ENCODE results near the gene MTCH2.
"Not testable (repeated sequence)": the region's sequence is repeated elsewhere in the genome, so short reads cannot be mapped to it uniquely, and the experiment has no call there.

The MTCH2 gene

DNA sequence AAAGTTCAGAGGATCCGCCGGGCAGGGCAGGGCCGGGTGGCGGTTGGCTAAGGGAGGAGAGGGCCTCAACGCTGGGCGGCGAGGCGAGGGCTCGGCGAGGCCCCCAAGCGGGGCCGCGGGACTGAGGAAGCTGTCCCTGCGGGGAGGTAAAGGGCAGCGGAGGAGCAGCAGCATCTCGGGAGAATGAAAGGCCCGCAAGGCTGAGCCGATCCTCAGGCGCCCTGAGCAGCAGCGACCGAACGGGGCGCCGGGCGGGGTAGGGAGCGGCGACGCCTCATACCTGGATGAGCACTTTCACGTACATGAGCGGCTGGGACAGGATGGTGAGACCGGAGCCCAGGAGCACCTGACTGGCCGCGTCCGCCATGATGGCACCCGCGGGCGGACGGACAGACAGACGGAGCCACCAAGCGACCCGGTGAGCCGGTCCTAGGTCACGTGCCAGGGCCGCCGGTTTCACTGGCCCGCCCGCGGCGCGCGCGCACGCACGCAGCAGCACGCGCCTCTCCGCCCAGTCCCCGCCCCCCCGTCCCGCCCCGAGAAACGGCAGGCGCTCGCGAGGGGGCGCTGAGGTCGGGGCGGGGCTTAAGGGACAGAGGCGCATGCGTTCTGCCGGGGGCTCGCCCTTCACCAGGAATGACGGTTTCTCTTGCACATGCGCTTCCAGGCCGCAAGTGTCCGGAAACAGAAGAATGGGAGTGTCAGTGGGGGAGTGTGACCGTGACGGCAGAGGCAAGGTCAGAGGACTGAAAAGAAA, at the start of gene MTCH2:
Gene MTCH2 (minus strand): TSS at position 461 of the 757 bp plus-strand sequence. CDS start 94 bp downstream, at position 367.
- peak; percentile 90 to 92 for DNase-seq (ENCODE audit: low read depth in 2 of 2)

DNA sequence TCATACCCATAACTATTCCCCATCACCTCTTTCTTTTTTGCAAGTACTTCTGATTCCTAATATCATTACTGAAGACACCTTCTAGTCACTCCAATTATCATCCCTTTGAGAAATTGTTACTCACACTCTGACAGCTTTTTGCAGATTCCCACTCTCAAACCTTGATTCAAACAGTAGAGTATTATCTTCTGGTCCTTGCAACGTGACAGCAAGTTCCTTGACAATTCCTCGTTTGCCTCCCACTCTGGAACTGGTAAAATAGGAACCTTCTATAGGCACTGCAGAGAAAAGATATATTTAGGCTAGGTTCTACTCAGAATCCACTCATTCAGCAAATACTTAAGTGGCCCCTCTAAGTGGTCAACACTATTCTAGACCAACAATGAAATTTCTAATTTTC, 49.6 kb upstream of the MTCH2 start:
- DNase-seq (ENCODE audit: low read depth in 2 of 2): no peak

DNA sequence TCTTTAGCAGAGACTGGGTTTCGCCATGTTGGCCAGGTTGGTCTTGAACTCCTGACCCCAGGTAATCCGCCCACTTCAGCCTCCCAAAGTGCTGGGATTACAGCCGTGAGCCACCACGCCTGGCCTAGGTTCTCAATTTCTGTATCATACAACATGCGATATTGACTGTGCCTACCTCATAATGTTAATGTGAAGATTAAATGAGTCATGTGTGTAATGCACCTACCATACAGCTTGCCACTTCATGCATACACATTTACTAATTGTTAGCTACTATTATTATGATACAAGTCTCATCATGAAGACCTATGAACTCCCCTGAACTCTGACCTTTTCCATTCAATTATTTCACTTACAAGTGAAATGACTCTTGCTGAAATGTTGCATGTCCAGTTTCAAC, 47.1 kb upstream of the MTCH2 start:
- DNase-seq (ENCODE audit: low read depth in 2 of 2): no peak

DNA sequence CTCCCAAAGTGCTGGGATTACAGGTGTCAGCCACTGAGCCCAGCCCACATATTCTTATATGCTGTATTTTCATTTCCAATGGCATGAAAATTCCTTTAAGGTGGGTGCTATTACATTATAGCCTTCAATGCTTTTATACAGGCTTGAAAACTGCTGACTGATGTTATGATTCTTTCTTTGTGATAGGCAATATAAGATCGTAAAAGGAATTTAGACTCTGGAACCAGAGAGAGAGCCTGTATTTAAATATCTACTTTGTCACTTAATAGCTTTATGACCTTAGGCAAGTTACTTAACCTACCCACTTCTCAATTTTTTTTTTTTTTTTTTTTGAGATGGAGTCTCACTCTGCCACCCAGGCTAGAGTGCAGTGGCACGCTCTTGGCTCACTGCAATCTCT, 46.6 kb upstream of the MTCH2 start:
- DNase-seq (ENCODE audit: low read depth in 2 of 2): no peak

DNA sequence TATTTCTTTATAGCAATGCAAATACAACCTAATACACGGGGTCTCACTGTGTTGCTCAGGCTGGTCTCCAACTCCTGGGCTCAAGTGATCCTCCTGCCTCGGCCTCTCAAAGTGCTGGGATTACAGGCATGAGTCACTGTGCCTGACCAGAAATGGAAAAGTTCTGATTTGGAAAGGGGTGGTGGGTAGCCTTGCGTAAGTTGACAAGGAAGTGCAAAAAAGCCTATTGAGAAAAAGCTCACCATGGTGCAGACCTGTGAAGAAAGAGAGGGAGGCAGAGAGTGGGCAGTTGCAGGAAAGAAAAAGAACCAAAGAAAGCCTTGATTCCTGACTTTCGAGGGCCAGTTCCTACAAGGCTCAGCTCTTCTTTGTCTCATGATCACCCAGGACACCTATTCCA, 45.8 kb upstream of the MTCH2 start:
- DNase-seq (ENCODE audit: low read depth in 2 of 2): no peak

DNA sequence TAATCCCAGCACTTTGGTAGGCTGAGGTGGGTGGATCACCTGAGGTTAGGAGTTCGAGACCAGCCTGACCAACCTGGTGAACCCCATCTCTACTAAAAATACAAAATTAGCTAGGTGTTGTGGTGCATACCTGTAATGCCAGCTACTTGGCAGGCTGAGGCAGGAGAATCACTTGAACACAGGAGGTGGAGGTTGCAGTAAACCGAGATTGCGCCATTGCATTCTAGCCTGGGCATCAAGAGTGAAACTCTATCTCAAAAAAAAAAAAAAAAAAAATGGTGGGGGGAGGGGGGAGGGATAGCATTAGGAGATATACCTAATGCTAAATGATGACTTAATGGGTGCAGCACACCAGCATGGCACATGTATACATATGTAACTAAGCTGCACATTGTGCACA, 44.3 kb upstream of the MTCH2 start:
- not testable (repeated sequence) for DNase-seq (ENCODE audit: low read depth in 2 of 2)

DNA sequence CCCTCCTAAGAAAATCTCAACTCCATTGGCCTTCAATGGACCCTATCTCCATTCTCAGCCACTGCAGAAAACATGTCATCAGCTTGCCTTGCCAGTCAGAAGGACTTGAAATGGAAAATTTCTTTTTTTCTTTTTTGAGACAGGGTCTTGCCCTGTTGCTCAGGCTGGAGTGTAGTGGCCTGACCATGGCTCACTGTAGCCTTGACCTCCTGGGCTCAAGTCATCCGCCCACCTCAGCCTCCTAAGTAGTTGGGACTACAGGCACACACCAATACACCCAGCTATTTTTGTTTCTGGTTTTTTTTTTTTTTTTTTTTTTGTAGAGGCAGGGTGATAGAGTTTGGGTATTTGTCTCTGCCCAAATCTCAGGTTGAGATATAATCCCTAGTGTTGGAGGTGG, 43.8 kb upstream of the MTCH2 start:
- no peak for DNase-seq (ENCODE audit: low read depth in 2 of 2)

DNA sequence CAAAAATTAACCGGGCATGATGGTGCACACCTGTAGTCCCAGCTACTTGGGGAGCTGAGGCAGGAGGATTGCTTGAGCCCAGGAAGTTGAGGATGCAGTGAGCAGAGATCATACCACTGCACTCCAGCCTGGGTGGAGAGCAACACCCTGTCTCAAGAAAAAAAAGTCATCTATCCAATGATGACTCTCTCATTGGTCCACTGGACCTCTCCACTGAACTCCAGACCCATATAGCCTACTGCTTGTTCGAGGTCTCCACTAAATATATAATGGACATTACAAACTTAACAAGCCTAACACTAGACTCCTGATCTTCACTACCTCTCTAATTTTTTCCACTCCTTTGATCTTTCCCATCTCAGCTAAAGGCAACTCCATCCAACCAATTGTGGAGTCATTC, 33.5 kb upstream of the MTCH2 start:
- no peak for DNase-seq (ENCODE audit: low read depth in 2 of 2)

DNA sequence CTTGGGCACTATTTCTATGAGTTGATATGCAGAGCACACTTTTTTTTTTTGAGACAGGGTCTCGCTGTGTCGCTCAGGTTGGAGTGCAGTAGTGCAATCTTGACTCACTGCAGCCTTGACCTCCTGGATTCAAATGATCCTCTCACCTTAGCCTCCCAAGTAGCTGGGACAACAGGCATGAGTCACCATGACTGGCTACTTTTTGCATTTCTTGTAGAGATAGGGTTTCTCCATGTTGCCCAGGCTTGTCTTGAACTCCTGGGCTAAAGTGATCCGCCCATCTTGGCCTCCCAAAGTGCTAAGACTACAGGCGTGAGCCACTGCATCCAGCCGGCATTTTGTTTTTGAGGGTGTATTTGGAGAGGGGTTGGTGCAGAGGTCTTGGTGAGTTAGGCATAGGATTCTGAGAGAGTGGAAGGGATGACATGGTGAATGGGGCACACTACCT, 29.9 kb upstream of the MTCH2 start:
- no peak for DNase-seq (ENCODE audit: low read depth in 2 of 2)

DNA sequence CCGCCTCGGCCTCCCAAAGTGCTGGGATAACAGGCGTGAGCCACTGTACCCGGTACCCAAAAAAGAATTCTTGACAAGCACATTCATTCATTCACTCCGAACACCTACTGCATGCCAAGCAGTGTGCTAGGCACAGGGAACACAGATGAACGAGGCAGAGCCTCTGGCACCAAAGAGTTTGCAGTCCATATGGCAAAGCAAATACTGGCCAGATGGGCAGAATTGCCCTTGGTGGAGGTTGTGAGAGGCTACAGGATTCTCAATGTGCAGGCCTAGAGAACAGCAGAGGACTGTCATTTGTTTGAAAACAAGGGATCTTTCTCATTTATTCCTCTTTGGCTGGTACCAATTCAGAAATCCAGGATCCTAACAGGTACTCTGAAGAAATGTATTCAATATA, 27.5 kb upstream of the MTCH2 start:
- no peak for DNase-seq (ENCODE audit: low read depth in 2 of 2)

DNA sequence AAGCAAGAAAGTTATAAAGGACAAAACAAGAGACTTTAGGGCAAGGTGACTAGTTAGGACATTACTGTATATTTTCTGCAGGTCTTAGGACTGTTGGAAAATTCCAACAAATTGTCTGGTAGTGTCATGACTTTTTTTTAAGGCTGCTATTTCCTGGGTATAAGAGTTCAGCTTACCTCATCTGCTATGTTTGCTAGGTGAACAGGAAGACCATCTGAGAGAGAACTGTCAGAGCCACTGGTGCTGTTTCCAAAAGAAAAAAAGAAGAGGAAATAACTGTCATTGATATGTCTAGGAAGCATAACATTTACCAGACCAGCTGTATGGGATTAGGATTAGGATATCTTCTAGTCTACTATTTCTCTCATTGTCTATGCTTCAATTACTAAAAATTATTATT, 26.3 kb upstream of the MTCH2 start:
- DNase-seq (ENCODE audit: low read depth in 2 of 2): no peak

DNA sequence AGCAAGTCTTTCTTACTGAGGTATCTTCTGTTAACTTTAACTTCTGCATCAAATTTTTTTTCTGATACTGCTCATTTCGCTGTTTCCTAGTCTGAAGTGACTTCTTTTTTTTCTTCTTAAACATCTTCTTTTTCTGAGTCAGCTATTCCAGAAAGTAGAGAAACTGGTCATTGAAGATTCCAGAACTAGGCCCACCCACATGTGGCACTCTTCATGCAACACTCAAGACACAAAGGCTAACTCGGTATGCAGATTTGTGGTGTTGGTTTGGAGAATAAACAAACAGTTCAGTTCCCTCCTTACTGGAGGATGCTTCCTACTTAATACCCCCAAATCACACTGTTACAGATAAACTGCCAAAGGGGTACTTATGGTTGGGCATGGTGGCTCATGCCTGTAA, 25.2 kb upstream of the MTCH2 start:
- DNase-seq (ENCODE audit: low read depth in 2 of 2): no peak

DNA sequence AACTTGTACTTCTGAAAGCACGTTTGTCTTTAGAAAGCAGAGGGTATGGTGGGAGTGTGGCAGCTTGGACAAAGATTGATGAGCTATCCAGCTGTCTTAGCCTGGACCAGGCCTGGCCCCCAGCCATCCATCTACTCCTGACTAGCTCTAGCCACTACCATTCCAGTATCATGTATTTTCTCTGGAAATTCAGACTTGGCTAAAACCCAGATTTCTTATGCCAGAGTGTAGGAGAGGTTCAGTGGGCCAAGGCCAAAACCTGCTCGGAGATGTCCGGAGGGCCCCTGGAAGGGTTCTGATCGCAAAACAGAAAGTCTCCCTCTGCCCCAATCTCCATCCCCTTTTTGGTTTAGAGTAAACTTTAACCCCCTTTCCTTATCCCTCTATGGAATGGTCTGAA, 24.8 kb upstream of the MTCH2 start:
- no peak for DNase-seq (ENCODE audit: low read depth in 2 of 2)

DNA sequence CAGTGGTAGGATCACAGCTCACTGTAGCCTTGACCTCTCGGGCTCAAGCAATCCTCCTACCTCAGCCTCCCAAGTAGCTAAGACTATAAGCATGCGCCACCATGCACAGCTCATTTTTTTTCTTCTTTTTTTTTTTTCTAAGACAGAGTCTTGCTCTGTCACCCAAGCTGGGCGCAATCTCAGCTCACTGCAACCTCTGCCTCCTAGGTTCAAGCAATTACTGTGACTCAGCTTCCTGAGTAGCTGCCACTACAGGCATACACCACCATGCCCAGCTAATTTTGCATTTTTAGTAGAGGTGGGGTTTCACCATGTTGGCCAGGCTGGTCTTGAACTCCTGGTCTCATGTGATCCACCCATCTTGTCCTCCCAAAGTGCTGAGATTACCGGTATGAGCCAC, 22.6 kb upstream of the MTCH2 start:
- DNase-seq (ENCODE audit: low read depth in 2 of 2): not testable (repeated sequence)

DNA sequence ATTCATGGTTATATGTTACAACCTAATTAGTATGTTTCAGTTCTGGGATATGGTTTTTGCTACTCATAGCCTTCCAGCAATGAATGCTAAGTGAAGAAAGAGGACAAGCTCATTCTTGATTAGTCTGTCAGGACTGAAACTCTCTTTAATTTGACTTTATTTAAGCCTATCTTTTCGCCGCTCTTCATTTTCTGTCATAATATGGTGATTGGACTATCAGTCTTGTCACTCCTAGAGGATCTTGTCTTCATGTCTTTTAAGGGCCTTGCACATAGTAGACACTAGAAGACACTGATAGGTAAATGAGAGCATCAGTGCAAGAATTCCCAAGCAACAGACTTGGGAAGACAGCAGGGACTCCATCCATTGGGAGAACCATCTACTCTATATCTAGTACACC, 18.9 kb upstream of the MTCH2 start:
- DNase-seq (ENCODE audit: low read depth in 2 of 2): no peak

DNA sequence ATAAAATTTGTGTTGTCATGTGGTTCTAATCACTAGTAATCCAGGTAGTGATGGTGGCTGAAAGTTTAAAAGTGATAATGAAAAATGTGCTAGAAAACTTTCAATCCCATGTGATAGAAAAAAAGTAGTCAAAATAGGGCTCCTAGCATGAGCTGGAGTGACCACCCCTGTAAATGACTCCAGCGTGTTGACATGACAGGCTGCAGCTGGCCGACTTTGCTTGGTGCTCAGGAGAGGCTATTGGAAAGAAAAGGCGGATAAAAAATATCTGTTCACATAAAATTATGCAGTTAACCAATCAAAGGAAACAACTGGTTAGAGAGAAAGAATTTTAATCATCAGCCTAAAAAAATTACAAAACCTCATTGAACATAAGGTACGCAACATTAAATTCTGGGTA, 16.9 kb upstream of the MTCH2 start:
- no peak for DNase-seq (ENCODE audit: low read depth in 2 of 2)

DNA sequence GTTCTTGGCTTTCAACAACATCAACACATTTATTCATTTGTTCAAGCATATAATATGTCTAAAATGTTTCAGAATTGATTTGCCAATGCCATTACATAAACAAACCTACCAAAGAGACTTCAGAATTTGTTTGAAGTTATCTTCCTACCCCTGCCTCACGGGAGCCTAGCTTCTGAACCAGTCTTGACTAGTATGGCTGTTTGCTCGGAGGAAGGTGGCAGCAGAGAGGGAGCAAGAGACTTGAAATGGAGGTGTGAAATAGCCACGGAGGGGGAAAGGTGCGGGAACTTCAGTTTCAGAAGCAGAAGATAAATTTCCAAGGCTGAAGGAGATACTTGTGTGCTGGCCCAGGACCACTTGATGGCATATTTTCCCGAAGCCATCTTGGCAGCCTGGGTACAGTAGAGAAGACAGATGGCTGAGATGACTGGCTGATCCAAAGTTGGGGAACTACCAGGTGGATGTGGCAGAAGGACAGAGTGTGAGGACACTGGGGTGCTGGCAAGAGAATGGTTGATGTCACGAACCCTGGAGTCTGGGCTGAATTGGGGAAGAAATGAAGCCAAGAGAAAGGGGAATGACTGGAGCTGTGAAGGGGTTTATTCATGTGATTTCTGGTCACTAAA, 14.0 kb upstream of the MTCH2 start:
- DNase-seq (ENCODE audit: low read depth in 2 of 2): no peak

DNA sequence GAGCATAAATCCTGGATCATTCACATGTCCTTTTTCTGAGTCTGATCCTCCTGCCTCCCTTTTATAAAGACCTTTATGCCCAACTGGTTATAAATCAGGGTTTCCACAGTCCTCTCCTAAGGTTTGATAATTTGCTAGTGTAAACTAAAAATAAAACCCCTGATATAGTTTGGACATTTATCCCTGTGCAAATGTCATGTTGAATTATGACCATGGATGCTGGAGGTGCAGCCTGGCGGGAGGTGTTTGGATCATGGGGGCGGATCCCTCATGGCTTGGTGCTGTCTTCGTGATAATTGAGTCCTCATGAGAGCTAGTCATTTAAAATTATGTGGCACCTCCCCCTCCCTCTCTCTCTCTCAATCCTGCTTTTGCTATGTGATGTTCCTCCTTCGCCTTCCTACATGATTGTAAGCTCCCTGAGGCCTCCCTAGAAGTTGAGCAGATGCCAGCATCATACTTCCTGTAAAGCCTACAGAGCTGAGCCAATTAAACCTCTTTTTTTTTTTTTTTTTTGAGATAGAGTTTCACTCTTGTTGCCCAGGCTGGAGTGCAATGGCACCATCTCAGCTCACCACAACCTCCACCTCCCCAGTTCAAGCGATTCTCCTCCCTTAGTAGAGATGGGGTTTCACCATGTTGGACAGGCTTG, 9.6 kb upstream of the MTCH2 start:
- no peak for DNase-seq (ENCODE audit: low read depth in 2 of 2)

DNA sequence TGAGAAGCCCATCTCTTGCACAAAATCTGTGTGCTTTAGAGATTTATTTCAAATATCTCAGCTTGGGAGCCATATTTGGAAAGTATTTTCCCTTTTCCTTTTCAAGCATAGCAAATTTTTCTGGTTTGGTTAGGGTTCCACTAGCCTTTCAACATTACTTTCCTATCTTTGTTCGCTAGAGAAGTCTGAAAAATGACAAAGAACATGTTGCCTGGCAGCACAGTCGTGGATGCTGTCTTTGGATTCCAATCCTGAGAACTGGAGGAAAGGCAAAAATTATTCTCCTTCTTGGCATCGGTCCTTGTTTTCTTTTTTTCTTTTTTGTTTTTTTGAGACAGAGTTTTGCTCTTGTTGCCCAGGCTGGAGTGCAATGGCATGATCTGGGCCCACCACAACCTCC, 6.9 kb upstream of the MTCH2 start:
- no peak for DNase-seq (ENCODE audit: low read depth in 2 of 2)

DNA sequence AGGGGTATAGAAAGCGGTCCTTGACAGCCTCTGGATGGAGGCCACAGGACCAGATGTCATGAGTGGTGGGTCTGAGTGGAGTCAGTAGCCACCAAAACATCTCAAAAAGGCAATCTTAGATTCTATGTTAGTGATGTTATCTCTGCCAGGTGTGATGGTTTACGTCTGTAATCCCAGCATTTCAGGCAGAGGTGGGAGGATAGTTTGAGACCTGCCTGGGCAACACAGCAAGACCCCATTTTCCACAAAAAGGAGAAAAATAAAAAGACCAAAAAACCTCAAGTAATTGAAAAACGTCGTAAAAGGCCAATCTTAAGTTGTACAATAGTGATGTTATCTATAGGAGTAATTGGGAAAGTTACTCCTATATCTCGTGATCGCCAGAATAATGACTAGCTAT, 3.7 kb upstream of the MTCH2 start:
- no peak for DNase-seq (ENCODE audit: low read depth in 2 of 2)

DNA sequence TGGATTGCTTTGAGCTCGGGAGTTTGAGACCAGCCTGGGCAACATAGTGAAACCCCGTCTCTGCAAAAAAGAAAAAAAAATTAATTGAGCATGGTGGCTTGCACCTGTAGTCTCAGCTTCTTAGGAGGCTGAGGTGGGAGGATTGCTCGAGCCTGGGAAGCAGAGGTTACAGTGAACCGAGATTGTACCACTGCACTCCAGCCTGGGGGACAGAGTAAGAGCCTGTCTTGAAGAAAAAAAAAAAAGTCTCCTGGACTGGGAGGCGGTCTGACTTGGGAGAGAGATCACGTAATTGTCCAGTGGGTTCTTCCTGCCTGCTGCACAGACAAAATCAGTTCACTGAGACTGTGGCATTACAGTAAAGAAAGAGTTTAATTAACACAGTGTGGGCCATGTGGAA, 3.1 kb upstream of the MTCH2 start:
- no peak for DNase-seq (ENCODE audit: low read depth in 2 of 2)

DNA sequence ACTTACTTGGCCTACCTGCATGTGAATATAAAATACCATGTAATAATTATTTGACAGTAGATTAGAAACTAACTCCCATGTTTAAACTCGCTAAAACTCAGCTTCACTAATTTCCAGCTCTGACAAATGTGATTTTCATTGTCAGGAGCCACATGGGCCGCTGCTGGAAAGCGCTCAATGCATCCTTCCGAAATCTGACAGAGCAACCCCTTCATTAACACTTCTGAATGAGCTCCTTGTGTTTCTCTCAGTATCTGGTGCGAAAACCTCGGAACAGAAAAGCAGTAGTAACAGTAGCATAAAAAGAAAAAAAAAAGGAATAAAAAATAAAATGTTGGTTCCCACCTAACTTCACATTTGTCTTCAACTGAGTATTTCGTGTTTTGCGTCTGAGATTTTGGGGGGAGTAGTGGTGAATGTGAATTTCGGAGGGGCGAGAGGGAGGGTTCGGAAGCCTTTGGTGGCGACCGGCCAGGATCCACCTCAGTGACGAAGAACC, 710 bp downstream of the MTCH2 start:
- DNase-seq (ENCODE audit: low read depth in 2 of 2): no peak

DNA sequence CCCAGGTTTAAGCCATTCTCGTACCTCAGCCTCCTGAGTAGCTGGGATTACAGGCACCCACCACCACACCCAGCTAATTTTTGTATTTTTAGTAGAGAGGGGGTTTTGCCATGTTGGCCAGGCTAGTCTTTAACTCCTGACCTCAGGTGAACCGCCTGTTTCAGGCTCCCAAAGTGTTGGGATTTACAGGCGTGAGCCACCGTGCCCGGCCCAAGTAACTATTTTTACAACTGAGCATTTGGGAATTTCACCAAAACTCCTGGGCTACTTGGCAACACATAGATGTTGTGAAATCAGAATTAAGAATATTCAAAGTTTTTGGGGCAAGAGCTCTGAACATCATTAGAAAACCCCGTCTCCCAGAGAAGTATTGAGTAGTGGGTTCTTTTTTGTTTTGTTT, 1.9 kb downstream of the MTCH2 start:
- not testable (repeated sequence) for DNase-seq (ENCODE audit: low read depth in 2 of 2)

Measured in stimulated activated CD8-positive, alpha-beta memory T cell treated with anti-CD3 and anti-CD28 coated beads, Interleukin-7, amount 100 ng/mL, for 1 hour (primary cell).